ENCODE measurements around the gene MSRB1.

- TF ChIP-seq POLR2AphosphoS5 (IDR thresholded peaks at IDR 0.05) (no peak), POLR2A (IDR thresholded peaks at IDR 0.05) (no peak), CTCF (IDR thresholded peaks at IDR 0.05) (no peak)
Observed at GRCh38 chr16:1922357-1922756, 20.6 kb downstream of the MSRB1 start.

All from sigmoid colon (tissue), 4 donors.